Lower leg skin (tissue), 3 donors: ENCODE data around the gene ELK1.

Experiments
- CTCF ChIP-seq, 3 donors: fragments of 450-650 bp; IDR thresholded peaks; one replicate each; pipeline ENCODE4 v1.5.1; 2016; ENCODE audit warnings: antibody characterized with exemption in 3 of 3, mild to moderate bottlenecking in 3 of 3, moderate library complexity in 2 of 3
- POLR2A ChIP-seq, 2 donors: fragments of 450-650 bp; IDR thresholded peaks; one replicate each; pipeline ENCODE4 v1.6.1; 2016 to 2017; ENCODE audit warnings: antibody characterized with exemption in 2 of 2, mild to moderate bottlenecking in 1 of 2, moderate library complexity in 1 of 2

- no peak for TF ChIP-seq CTCF (IDR thresholded peaks at IDR 0.05)
- TF ChIP-seq POLR2A (IDR thresholded peaks at IDR 0.05): no peak
Observed at GRCh38 chrX:47629419-47630200, 20.8 kb downstream of the ELK1 start, which contains the start of gene CFP.
